ENCODE measurements around the gene SPATA7. TPM values are rescaled to one million over a fixed set of nuclear protein-coding genes. Genes with fewer than 3 reads are reported as not detected.

Gene SPATA7
- total RNA-seq, 1 donor from 2014 or later, result 6.5 TPM

GRCh38 chr14:88342980-88343379, 42.5 kb upstream of the SPATA7 start:
- TF ChIP-seq EZH2 (IDR thresholded peaks at IDR 0.05; ENCODE audit: insufficient read depth, low read length) (no peak), CTCF (IDR thresholded peaks at IDR 0.05; ENCODE audit: insufficient read depth, low read depth, low read length) (no peak)
- Histone ChIP-seq H3K9ac (ENCODE audit: low read length) (no peak overlapping the region), H2AFZ (ENCODE audit: low read depth, low read length) (no peak overlapping the region), H3K27ac (ENCODE audit: low read depth, low read length) (no peak overlapping the region), H3K9me3 (ENCODE audit: insufficient read depth, low read depth, low read length) (no peaks in the 10 kb centered on the region), H3K4me2 (ENCODE audit: low read length) (no peak overlapping the region), H3K4me1 (ENCODE audit: insufficient read depth, low read length) (no peaks in the 10 kb centered on the region), H3K79me2 (ENCODE audit: insufficient read depth, low read length) (no peaks in the 10 kb centered on the region), H3K36me3 (ENCODE audit: insufficient read depth, low read length) (no peaks in the 10 kb centered on the region), H3K4me3 (ENCODE audit: insufficient read depth, low read depth, low read length) (no peak overlapping the region), H3K27me3 (ENCODE audit: insufficient read depth, low read length) (no peaks in the 10 kb centered on the region), H4K20me1 (ENCODE audit: insufficient read depth, low read length) (no peaks in the 10 kb centered on the region)
- no peak for FAIRE-seq
- Mint-ChIP-seq H3K36me3 (ENCODE audit: low read depth, unreplicated experiment) (no peaks in the 10 kb centered on the region), H3K27me3 (ENCODE audit: low read depth, unreplicated experiment) (no peaks in the 10 kb centered on the region), H3K4me3 (ENCODE audit: unreplicated experiment) (no peak overlapping the region), H3K4me1 (ENCODE audit: low read depth, unreplicated experiment) (no peaks in the 10 kb centered on the region), H3K27ac (ENCODE audit: unreplicated experiment) (no peak overlapping the region), H3K9me3 (ENCODE audit: unreplicated experiment) (no peaks in the 10 kb centered on the region)
- no peak for DNase-seq (ENCODE audit: low read depth)

GRCh38 chr14:88346048-88346639, 39.3 kb upstream of the SPATA7 start:
- Histone ChIP-seq H3K9ac (ENCODE audit: low read length) (no peak overlapping the region), H3K4me1 (ENCODE audit: insufficient read depth, low read length) (no peaks in the 10 kb centered on the region), H3K27ac (ENCODE audit: low read depth, low read length) (no peak overlapping the region), H3K36me3 (ENCODE audit: insufficient read depth, low read length) (no peaks in the 10 kb centered on the region), H3K27me3 (ENCODE audit: insufficient read depth, low read length) (no peaks in the 10 kb centered on the region), H3K4me2 (ENCODE audit: low read length) (no peak overlapping the region), H2AFZ (ENCODE audit: low read depth, low read length) (no peak overlapping the region), H4K20me1 (ENCODE audit: insufficient read depth, low read length) (no peaks in the 10 kb centered on the region), H3K9me3 (ENCODE audit: insufficient read depth, low read depth, low read length) (no peaks in the 10 kb centered on the region), H3K4me3 (ENCODE audit: insufficient read depth, low read depth, low read length) (no peak overlapping the region), H3K79me2 (ENCODE audit: insufficient read depth, low read length) (no peaks in the 10 kb centered on the region)
- no peaks in the 10 kb centered on the region for H3K27me3 Mint-ChIP-seq (ENCODE audit: low read depth, unreplicated experiment)
- no peaks in the 10 kb centered on the region for H3K36me3 Mint-ChIP-seq (ENCODE audit: low read depth, unreplicated experiment)
- H3K9me3 Mint-ChIP-seq (ENCODE audit: unreplicated experiment), result no peaks in the 10 kb centered on the region
- H3K4me3 Mint-ChIP-seq (ENCODE audit: unreplicated experiment), result no peak overlapping the region
- no peak overlapping the region for H3K27ac Mint-ChIP-seq (ENCODE audit: unreplicated experiment)
- DNase-seq (ENCODE audit: low read depth) (no peak), FAIRE-seq (no peak)
- no peaks in the 10 kb centered on the region for H3K4me1 Mint-ChIP-seq (ENCODE audit: low read depth, unreplicated experiment)
- TF ChIP-seq CTCF (IDR thresholded peaks at IDR 0.05; ENCODE audit: insufficient read depth, low read depth, low read length) (no peak), EZH2 (IDR thresholded peaks at IDR 0.05; ENCODE audit: insufficient read depth, low read length) (no peak)

- Histone ChIP-seq H3K4me3 (ENCODE audit: insufficient read depth, low read depth, low read length) (no peak overlapping the region), H3K79me2 (ENCODE audit: insufficient read depth, low read length) (no peaks in the 10 kb centered on the region), H3K27ac (ENCODE audit: low read depth, low read length) (no peak overlapping the region), H3K4me2 (ENCODE audit: low read length) (no peak overlapping the region), H3K9me3 (ENCODE audit: insufficient read depth, low read depth, low read length) (no peaks in the 10 kb centered on the region), H3K27me3 (ENCODE audit: insufficient read depth, low read length) (no peaks in the 10 kb centered on the region), H3K4me1 (ENCODE audit: insufficient read depth, low read length) (no peaks in the 10 kb centered on the region), H3K36me3 (ENCODE audit: insufficient read depth, low read length) (no peaks in the 10 kb centered on the region), H2AFZ (ENCODE audit: low read depth, low read length) (no peak overlapping the region), H4K20me1 (ENCODE audit: insufficient read depth, low read length) (no peaks in the 10 kb centered on the region), H3K9ac (ENCODE audit: low read length) (no peak overlapping the region)
- Mint-ChIP-seq H3K4me3 (ENCODE audit: unreplicated experiment) (no peak overlapping the region), H3K27ac (ENCODE audit: unreplicated experiment) (no peak overlapping the region), H3K9me3 (ENCODE audit: unreplicated experiment) (no peaks in the 10 kb centered on the region), H3K36me3 (ENCODE audit: low read depth, unreplicated experiment) (no peaks in the 10 kb centered on the region), H3K27me3 (ENCODE audit: low read depth, unreplicated experiment) (no peaks in the 10 kb centered on the region), H3K4me1 (ENCODE audit: low read depth, unreplicated experiment) (no peaks in the 10 kb centered on the region)
- no peak for TF ChIP-seq CTCF (IDR thresholded peaks at IDR 0.05; ENCODE audit: insufficient read depth, low read depth, low read length)
- no peak for TF ChIP-seq EZH2 (IDR thresholded peaks at IDR 0.05; ENCODE audit: insufficient read depth, low read length)
- DNase-seq (ENCODE audit: low read depth) (no peak), FAIRE-seq (no peak)
Measured at GRCh38 chr14:88348546-88348945, 36.9 kb upstream of the SPATA7 start.

Data from astrocyte (in vitro differentiated cells and primary cell).